ENCODE results near the gene DYNC1H1. TPM values are rescaled to one million over a fixed set of nuclear protein-coding genes. Genes with fewer than 3 reads are reported as not detected.

The DYNC1H1 gene
- polyA plus RNA-seq, 1 donor from 2014 or later: 298 TPM

DNA sequence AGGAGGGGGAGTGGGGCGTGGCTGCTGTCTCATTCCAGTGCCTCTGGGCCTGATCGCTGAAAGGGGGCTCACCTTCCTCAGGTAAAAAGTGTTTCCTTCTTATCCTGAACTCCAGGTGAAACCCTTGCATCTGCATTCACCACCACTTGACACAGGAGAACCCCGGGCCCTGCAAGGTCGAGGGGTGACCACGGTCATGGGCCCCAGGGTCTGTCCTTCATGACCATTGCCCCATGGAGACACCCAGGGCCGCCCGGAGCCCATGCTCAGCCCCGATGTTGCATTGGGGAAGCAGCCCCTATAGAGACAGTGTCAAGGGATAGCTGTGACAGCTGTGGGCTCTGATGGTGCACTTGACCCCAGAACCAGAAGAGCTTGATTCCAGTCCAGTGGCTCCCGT is 34.4 kb upstream of the DYNC1H1 start:
- Histone ChIP-seq H3K79me2 (replicated peaks; ENCODE audit: insufficient read depth, low read length) (no peaks in the 10 kb centered on the region), H3K36me3 (ENCODE audit: insufficient read depth, low read length) (no peaks in the 10 kb centered on the region), H3K9me2 (ENCODE audit: insufficient read depth, low read length) (no peaks in the 10 kb centered on the region), H3K9me3 (ENCODE audit: low read length) (no peaks in the 10 kb centered on the region), H4K20me1 (ENCODE audit: insufficient read depth) (no peaks in the 10 kb centered on the region), H3K9ac (ENCODE audit: low read length) (no peak overlapping the region), H3F3A (ENCODE audit: insufficient read depth, low read length, poor library complexity, severe bottlenecking) (no peaks in the 10 kb centered on the region), H3K4me3 (ENCODE audit: low read length) (no peak overlapping the region), H3K27ac (ENCODE audit: low read length) (no peak overlapping the region), H3K4me2 (ENCODE audit: low read length) (no peak overlapping the region), H3K27me3 (ENCODE audit: insufficient read depth, low read depth, low read length) (no peaks in the 10 kb centered on the region), H2AFZ (ENCODE audit: low read depth, low read length) (no peak overlapping the region)
- TF ChIP-seq TAF1 (IDR thresholded peaks at IDR 0.05; ENCODE audit: low read depth): no peak

DNA sequence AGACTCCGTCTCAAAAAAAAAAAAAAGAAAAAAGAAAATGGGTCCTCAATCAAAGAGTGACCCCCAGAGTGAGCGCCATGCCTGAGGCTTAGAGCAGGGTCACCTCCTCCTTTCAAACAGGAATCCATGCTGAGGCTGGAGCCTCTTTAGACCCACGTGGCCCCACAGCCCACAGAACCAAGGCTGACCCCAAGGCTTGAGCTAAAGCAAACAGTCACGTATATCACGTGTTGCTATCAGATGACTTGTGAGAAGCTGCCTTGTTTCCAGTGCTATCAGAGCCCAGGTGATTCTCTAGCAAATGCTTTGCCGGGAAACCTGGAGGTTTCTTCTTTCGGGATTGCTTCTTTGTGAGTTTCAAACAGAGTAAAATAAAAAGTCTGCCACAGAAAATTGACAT is 31.7 kb upstream of the DYNC1H1 start:
- no peaks in the 10 kb centered on the region for H3K36me3 ChIP-seq (ENCODE audit: insufficient read depth, low read length)
- no peaks in the 10 kb centered on the region for H3K79me2 ChIP-seq (replicated peaks; ENCODE audit: insufficient read depth, low read length)

DNA sequence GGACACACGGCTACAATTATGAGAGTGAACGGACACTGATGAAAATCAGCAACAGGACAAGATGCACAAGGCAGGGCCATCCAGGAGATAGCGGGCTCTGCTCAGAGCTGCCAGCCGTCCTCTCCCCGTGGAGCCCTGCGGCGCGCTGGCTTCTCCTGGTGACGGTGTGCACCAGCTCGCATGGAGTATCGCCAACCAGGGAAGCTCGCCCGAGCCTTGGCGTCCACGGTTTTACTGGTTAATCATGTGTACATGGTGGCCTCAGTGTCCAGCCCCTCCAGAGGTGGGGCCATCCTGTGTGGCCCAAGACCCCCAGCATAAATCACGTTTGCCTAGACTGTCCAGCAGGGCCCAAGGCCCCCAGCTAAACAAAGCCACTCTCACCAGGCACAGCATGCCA is 31.2 kb upstream of the DYNC1H1 start:
- Histone ChIP-seq H4K20me1 (ENCODE audit: insufficient read depth) (no peaks in the 10 kb centered on the region), H3K9me3 (ENCODE audit: low read length) (no peaks in the 10 kb centered on the region), H3K79me2 (replicated peaks; ENCODE audit: insufficient read depth, low read length) (no peaks in the 10 kb centered on the region), H3K4me2 (ENCODE audit: low read length) (no peak overlapping the region), H3F3A (ENCODE audit: insufficient read depth, low read length, poor library complexity, severe bottlenecking) (no peaks in the 10 kb centered on the region), H3K27ac (ENCODE audit: low read length) (no peak overlapping the region), H3K27me3 (ENCODE audit: insufficient read depth, low read depth, low read length) (no peaks in the 10 kb centered on the region), H3K36me3 (ENCODE audit: insufficient read depth, low read length) (no peaks in the 10 kb centered on the region), H2AFZ (ENCODE audit: low read depth, low read length) (no peak overlapping the region), H3K4me3 (ENCODE audit: low read length) (no peak overlapping the region), H3K9me2 (ENCODE audit: insufficient read depth, low read length) (no peaks in the 10 kb centered on the region), H3K9ac (ENCODE audit: low read length) (no peak overlapping the region)
- TF ChIP-seq SMC3 (conservative IDR thresholded peaks at IDR 0.05; ENCODE audit: poor library complexity): no peak

More for the DNA sequence above, 31.7 kb upstream of the DYNC1H1 start:
- no peaks in the 10 kb centered on the region for H3K9me2 ChIP-seq (ENCODE audit: insufficient read depth, low read length)
- H3K9me3 ChIP-seq (ENCODE audit: low read length): no peaks in the 10 kb centered on the region
- H3K4me3 ChIP-seq (ENCODE audit: low read length): no peak overlapping the region
- H3K9ac ChIP-seq (ENCODE audit: low read length): no peak overlapping the region
- no peaks in the 10 kb centered on the region for H4K20me1 ChIP-seq (ENCODE audit: insufficient read depth)
- H3K27ac ChIP-seq (ENCODE audit: low read length): no peak overlapping the region
- no peak overlapping the region for H3K4me2 ChIP-seq (ENCODE audit: low read length)
- TF ChIP-seq EZH2 (IDR thresholded peaks at IDR 0.05; ENCODE audit: borderline replicate concordance, insufficient read depth, low read length, poor library complexity, severe bottlenecking) (no peak), EP300 (conservative IDR thresholded peaks at IDR 0.05; ENCODE audit: poor library complexity, severe bottlenecking) (no peak), TAF1 (IDR thresholded peaks at IDR 0.05; ENCODE audit: low read depth) (no peak), MXI1 (conservative IDR thresholded peaks at IDR 0.05; ENCODE audit: poor library complexity, severe bottlenecking) (no peak), SMC3 (conservative IDR thresholded peaks at IDR 0.05; ENCODE audit: poor library complexity) (no peak), RAD21 (conservative IDR thresholded peaks at IDR 0.05) (no peak), POLR2AphosphoS5 (IDR thresholded peaks at IDR 0.05) (no peak)
- TF ChIP-seq, protein P1, sequence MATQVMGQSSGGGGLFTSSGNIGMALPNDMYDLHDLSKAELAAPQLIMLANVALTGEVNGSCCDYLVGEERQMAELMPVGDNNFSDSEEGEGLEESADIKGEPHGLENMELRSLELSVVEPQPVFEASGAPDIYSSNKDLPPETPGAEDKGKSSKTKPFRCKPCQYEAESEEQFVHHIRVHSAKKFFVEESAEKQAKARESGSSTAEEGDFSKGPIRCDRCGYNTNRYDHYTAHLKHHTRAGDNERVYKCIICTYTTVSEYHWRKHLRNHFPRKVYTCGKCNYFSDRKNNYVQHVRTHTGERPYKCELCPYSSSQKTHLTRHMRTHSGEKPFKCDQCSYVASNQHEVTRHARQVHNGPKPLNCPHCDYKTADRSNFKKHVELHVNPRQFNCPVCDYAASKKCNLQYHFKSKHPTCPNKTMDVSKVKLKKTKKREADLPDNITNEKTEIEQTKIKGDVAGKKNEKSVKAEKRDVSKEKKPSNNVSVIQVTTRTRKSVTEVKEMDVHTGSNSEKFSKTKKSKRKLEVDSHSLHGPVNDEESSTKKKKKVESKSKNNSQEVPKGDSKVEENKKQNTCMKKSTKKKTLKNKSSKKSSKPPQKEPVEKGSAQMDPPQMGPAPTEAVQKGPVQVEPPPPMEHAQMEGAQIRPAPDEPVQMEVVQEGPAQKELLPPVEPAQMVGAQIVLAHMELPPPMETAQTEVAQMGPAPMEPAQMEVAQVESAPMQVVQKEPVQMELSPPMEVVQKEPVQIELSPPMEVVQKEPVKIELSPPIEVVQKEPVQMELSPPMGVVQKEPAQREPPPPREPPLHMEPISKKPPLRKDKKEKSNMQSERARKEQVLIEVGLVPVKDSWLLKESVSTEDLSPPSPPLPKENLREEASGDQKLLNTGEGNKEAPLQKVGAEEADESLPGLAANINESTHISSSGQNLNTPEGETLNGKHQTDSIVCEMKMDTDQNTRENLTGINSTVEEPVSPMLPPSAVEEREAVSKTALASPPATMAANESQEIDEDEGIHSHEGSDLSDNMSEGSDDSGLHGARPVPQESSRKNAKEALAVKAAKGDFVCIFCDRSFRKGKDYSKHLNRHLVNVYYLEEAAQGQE (IDR thresholded peaks at IDR 0.05; ENCODE audit: borderline replicate concordance): no peak
- TF ChIP-seq, protein P2, sequence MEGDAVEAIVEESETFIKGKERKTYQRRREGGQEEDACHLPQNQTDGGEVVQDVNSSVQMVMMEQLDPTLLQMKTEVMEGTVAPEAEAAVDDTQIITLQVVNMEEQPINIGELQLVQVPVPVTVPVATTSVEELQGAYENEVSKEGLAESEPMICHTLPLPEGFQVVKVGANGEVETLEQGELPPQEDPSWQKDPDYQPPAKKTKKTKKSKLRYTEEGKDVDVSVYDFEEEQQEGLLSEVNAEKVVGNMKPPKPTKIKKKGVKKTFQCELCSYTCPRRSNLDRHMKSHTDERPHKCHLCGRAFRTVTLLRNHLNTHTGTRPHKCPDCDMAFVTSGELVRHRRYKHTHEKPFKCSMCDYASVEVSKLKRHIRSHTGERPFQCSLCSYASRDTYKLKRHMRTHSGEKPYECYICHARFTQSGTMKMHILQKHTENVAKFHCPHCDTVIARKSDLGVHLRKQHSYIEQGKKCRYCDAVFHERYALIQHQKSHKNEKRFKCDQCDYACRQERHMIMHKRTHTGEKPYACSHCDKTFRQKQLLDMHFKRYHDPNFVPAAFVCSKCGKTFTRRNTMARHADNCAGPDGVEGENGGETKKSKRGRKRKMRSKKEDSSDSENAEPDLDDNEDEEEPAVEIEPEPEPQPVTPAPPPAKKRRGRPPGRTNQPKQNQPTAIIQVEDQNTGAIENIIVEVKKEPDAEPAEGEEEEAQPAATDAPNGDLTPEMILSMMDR (IDR thresholded peaks at IDR 0.05; ENCODE audit: poor library complexity, severe bottlenecking): no peak
- H3F3A ChIP-seq (ENCODE audit: insufficient read depth, low read length, poor library complexity, severe bottlenecking): no peaks in the 10 kb centered on the region
- H2AFZ ChIP-seq (ENCODE audit: low read depth, low read length): no peak overlapping the region
- H3K27me3 ChIP-seq (ENCODE audit: insufficient read depth, low read depth, low read length): no peaks in the 10 kb centered on the region
